ENCODE measurements around the gene FCHO2. TPM values are rescaled to one million over a fixed set of nuclear protein-coding genes. Genes with fewer than 3 reads are reported as not detected.

The FCHO2 gene
- total RNA-seq, 1 experiment from 2014 or later, result 5.8 TPM

- Histone ChIP-seq H3K14ac (ENCODE audit: insufficient read depth, low read length) (no peak overlapping the region), H4K91ac (ENCODE audit: insufficient read length, low read depth, low read length) (no peak overlapping the region), H3T11ph (ENCODE audit: low read length) (no peak overlapping the region), H2BK5ac (ENCODE audit: insufficient read length, low read length) (no peak overlapping the region), H3K79me2 (ENCODE audit: insufficient read depth, low read length) (no peaks in the 10 kb centered on the region), H3K27me3 (ENCODE audit: insufficient read depth, low read length) (no peaks in the 10 kb centered on the region), H2BK15ac (ENCODE audit: low read depth, low read length) (no peak overlapping the region), H3K23me2 (ENCODE audit: insufficient read length, low read depth, low read length, poor library complexity, severe bottlenecking) (no peaks in the 10 kb centered on the region), H3K18ac (ENCODE audit: insufficient read length, low read depth, low read length) (no peak overlapping the region), H2AK5ac (ENCODE audit: insufficient read length, low read length) (no peak overlapping the region), H4K5ac (ENCODE audit: insufficient read length, low read depth, low read length) (no peak overlapping the region), H2BK12ac (ENCODE audit: insufficient read length, low read depth, low read length) (no peak overlapping the region), H2AFZ (ENCODE audit: low read length) (no peak overlapping the region), H3K9me3 (ENCODE audit: control insufficient read depth, low read depth, low read length) (no peaks in the 10 kb centered on the region), H2BK20ac (ENCODE audit: low read depth, low read length, poor library complexity, severe bottlenecking) (no peak overlapping the region), H3K9ac (ENCODE audit: extremely low read depth, insufficient read length, low read length) (no peak overlapping the region), H4K8ac (replicated peaks; ENCODE audit: insufficient read length, low read depth, low read length) (no peak overlapping the region), H3K79me1 (ENCODE audit: insufficient read depth, low read depth, low read length, poor library complexity, severe bottlenecking) (no peaks in the 10 kb centered on the region), H3K23ac (ENCODE audit: insufficient read length, low read depth, low read length) (no peak overlapping the region), H2BK120ac (ENCODE audit: low read depth, low read length, poor library complexity, severe bottlenecking) (no peak overlapping the region), H3K4ac (ENCODE audit: low read depth, low read length) (no peak overlapping the region), H3K4me2 (ENCODE audit: insufficient read depth, insufficient read length, low read length) (no peak overlapping the region), H3K56ac (ENCODE audit: insufficient read length, low read depth, low read length) (no peak overlapping the region), H4K20me1 (ENCODE audit: control insufficient read depth, insufficient read depth, insufficient read length) (no peaks in the 10 kb centered on the region), H3K27ac (ENCODE audit: insufficient read length, low read depth, low read length) (no peak overlapping the region), H3K4me1 (ENCODE audit: insufficient read depth, low read length) (peaks cover 5% of the 10 kb centered on the region)
- DNase-seq, result no peak
- Mint-ChIP-seq H3K9me3 (no peaks in the 10 kb centered on the region; a peak in 1 of 5 replicates), H3K36me3 (ENCODE audit: insufficient read depth in 1 of 3, low read depth in 3 of 3) (peaks cover 0 to 2% (median 0%) of the 10 kb centered on the region in 3 experiments; a peak in 1 of 7 replicates), H3K27ac (no peak overlapping the region), H3K4me1 (peaks cover 27 to 31% of the 10 kb centered on the region in 2 experiments), H3K27me3 (ENCODE audit: low read depth) (peaks cover 5% of the 10 kb centered on the region), H3K4me3 (no peak overlapping the region)
- TF ChIP-seq, protein P1, sequence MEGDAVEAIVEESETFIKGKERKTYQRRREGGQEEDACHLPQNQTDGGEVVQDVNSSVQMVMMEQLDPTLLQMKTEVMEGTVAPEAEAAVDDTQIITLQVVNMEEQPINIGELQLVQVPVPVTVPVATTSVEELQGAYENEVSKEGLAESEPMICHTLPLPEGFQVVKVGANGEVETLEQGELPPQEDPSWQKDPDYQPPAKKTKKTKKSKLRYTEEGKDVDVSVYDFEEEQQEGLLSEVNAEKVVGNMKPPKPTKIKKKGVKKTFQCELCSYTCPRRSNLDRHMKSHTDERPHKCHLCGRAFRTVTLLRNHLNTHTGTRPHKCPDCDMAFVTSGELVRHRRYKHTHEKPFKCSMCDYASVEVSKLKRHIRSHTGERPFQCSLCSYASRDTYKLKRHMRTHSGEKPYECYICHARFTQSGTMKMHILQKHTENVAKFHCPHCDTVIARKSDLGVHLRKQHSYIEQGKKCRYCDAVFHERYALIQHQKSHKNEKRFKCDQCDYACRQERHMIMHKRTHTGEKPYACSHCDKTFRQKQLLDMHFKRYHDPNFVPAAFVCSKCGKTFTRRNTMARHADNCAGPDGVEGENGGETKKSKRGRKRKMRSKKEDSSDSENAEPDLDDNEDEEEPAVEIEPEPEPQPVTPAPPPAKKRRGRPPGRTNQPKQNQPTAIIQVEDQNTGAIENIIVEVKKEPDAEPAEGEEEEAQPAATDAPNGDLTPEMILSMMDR (conservative IDR thresholded peaks at IDR 0.05), result no peak
- no CpG with 5 or more reads among the region's 3 CpGs for WGBS (ENCODE audit: extremely low coverage, insufficient read length, low lambda C conversion rate)
Observed at GRCh38 chr5:73131711-73132425, 176.0 kb downstream of the FCHO2 start.
